Measurements from ENCODE around the gene STK11. TPM values are rescaled to one million over a fixed set of nuclear protein-coding genes. Genes with fewer than 3 reads are reported as not detected.

STK11 gene
- total RNA-seq, 1 experiment from 2014 or later, result 99.0 TPM

DNA sequence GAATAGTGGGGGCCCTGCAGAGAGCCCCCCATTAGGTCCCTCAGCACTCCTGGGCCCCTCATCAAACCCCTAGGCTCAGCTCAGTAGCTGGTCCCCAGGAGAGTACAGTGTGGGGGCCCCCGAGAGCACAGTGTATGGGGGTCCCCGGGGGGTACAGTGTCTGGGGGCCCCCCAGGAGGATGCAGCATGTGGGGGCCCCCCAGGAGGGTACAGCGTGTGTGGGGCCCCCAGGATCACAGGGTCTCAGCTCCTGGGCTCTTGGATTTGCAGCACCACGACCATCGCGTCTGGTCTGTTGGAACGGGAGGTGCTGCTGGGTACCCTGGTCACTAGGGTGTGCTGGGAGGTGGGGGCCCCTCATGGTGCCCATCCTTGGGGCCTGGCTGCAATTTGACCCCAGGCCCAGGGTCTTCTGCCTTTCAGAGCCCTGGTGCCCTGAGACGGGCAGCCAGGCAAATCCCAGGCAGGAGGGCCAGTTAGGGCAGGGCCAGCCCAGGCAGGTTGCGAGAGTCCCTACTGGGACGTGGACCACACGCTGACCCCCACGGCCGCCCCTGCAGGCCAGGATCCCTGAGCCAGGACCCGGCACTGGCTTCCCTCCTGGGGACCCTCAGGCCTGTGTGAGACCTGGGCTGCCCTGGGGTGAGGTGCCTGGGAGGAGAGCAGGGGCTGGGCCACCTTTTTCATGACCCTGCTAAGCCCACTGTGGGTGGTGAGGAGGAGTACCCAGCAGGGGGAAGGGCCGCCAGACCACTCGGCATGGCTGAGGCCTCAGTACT, 18.7 kb downstream of the STK11 start:
- no peaks in the 10 kb centered on the region for H3K27me3 ChIP-seq (ENCODE audit: control insufficient read depth, insufficient read depth, low read length)
- H3K36me3 ChIP-seq (replicated peaks; ENCODE audit: control insufficient read depth, insufficient read depth, low read length), result peaks cover 5% of the 10 kb centered on the region
- no peak for DNase-seq
- H3K4me3 ChIP-seq (ENCODE audit: insufficient read depth, low read depth, low read length), result no peak overlapping the region

- no peak overlapping the region for H3K4me3 ChIP-seq (ENCODE audit: insufficient read depth, low read depth, low read length)
- no peak for DNase-seq
- H3K36me3 ChIP-seq (replicated peaks; ENCODE audit: control insufficient read depth, insufficient read depth, low read length), result peaks cover 5% of the 10 kb centered on the region
- H3K27me3 ChIP-seq (ENCODE audit: control insufficient read depth, insufficient read depth, low read length), result no peaks in the 10 kb centered on the region
These were observed 19.3 kb downstream of the STK11 start for GRCh38 chr19:1224847-1225246.

GRCh38 chr19:1225440-1226226, 20.1 kb downstream of the STK11 start:
- DNase-seq, result no peak
- Histone ChIP-seq H3K27me3 (ENCODE audit: control insufficient read depth, insufficient read depth, low read length) (no peaks in the 10 kb centered on the region), H3K4me3 (ENCODE audit: insufficient read depth, low read depth, low read length) (no peak overlapping the region), H3K36me3 (replicated peaks; ENCODE audit: control insufficient read depth, insufficient read depth, low read length) (peaks cover 5% of the 10 kb centered on the region)

- no peak for DNase-seq
- H3K27me3 ChIP-seq (ENCODE audit: control insufficient read depth, insufficient read depth, low read length), result no peaks in the 10 kb centered on the region
- peaks cover 5% of the 10 kb centered on the region for H3K36me3 ChIP-seq (replicated peaks; ENCODE audit: control insufficient read depth, insufficient read depth, low read length)
- no peak overlapping the region for H3K4me3 ChIP-seq (ENCODE audit: insufficient read depth, low read depth, low read length)
These were observed 20.6 kb downstream of the STK11 start for GRCh38 chr19:1226227-1226518.

- peaks cover 6% of the 10 kb centered on the region for H3K36me3 ChIP-seq (replicated peaks; ENCODE audit: control insufficient read depth, insufficient read depth, low read length)
- no peaks in the 10 kb centered on the region for H3K27me3 ChIP-seq (ENCODE audit: control insufficient read depth, insufficient read depth, low read length)
- no peak overlapping the region for H3K4me3 ChIP-seq (ENCODE audit: insufficient read depth, low read depth, low read length)
- no peak for DNase-seq
These were observed 21.1 kb downstream of the STK11 start for GRCh38 chr19:1226522-1227303.

- no peak for DNase-seq
- no peak overlapping the region for H3K4me3 ChIP-seq (ENCODE audit: insufficient read depth, low read depth, low read length)
- peaks cover 6% of the 10 kb centered on the region for H3K36me3 ChIP-seq (replicated peaks; ENCODE audit: control insufficient read depth, insufficient read depth, low read length)
- no peaks in the 10 kb centered on the region for H3K27me3 ChIP-seq (ENCODE audit: control insufficient read depth, insufficient read depth, low read length)
These were observed 21.9 kb downstream of the STK11 start for GRCh38 chr19:1227304-1228054.

GRCh38 chr19:1228161-1228957, 22.8 kb downstream of the STK11 start:
- H3K4me3 ChIP-seq (ENCODE audit: insufficient read depth, low read depth, low read length), result no peak overlapping the region
- H3K36me3 ChIP-seq (replicated peaks; ENCODE audit: control insufficient read depth, insufficient read depth, low read length), result peaks cover 1% of the 10 kb centered on the region
- DNase-seq, result no peak
- H3K27me3 ChIP-seq (ENCODE audit: control insufficient read depth, insufficient read depth, low read length), result no peaks in the 10 kb centered on the region

GRCh38 chr19:1229056-1229923, 23.7 kb downstream of the STK11 start:
- DNase-seq, result no peak
- Histone ChIP-seq H3K4me3 (ENCODE audit: insufficient read depth, low read depth, low read length) (no peak overlapping the region), H3K36me3 (replicated peaks; ENCODE audit: control insufficient read depth, insufficient read depth, low read length) (peaks cover 1% of the 10 kb centered on the region), H3K27me3 (ENCODE audit: control insufficient read depth, insufficient read depth, low read length) (no peaks in the 10 kb centered on the region)

DNA sequence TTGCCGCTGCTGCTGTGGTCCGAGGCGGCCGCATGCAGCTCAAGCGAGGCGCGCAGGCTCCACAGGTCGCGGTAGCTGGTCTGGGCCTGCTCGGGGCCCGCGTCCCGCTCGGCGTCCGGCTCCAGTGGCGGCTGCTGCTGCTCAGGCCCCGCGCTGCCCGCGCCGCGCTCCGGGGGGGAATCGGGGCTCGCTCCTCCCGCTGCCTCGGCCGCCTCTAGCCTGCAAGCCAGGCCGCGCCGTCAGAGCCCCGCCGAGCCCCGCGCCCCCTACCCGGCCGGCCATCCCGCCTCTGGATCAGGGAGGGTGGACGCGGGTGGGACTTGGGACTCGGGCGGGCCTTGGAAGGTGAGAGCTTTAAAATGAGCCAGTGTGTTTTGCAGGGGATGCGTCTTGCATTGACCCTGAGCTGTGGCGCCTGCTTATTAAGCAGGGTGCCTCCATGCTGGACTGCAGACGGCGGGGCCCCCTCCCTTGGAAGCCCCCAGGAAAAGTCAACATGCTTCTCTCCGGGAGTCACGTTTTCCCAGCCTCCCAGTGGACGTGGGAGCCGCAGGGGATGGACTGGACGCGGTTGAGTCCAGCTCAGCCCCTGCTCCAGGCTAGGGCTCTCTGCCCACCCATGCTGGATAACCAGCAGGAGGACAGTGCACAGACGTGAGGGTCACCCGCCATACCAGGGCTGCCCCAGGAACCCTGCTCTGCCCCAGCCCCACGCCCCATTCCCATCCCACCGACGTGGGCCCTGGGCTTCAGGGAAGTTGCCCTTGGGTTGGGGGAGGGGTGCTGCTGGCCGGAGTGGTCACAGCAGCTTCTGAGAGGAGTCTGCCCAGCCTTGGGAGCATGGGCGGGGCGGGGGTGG, 24.6 kb downstream of the STK11 start:
- H3K36me3 ChIP-seq (replicated peaks; ENCODE audit: control insufficient read depth, insufficient read depth, low read length), result peaks cover 1% of the 10 kb centered on the region
- H3K4me3 ChIP-seq (ENCODE audit: insufficient read depth, low read depth, low read length), result no peak overlapping the region
- no peak for DNase-seq
- H3K27me3 ChIP-seq (ENCODE audit: control insufficient read depth, insufficient read depth, low read length), result no peaks in the 10 kb centered on the region

DNA sequence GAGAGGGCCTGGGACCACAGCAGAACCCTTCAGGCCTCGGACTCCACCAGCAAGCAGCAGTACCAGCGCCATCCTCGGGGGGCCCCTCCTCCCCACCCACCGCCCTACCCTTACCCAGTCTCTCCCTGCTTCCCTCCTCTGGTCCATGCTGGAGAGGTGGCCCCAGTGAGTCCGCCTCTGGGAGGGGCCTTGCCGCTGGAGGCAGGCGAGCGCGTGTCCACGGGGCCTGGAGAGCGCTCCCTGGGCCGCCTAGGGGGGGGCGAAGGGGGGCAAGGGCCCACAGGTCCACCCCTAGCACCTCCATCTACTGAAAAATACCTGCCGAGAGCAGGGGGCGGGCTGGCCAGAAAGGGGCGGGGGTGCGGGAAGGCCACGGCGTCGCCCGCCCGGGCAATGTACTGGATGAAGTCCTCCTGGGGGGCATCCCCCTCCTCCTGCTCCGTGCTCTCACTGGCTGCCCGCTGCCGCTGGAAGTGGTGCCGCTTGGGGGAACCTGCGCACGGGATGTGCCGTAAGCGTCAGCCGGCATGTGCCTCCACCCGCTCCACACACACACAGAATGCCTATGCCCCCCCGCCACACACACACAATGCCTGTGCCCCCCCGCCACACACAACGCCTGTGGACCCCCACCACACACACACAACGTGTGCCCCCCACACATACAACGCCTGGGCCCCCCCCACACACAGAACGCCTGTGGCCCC, 25.4 kb downstream of the STK11 start:
- peak; percentile 90 for DNase-seq
- Histone ChIP-seq H3K4me3 (ENCODE audit: insufficient read depth, low read depth, low read length) (no peak overlapping the region), H3K36me3 (replicated peaks; ENCODE audit: control insufficient read depth, insufficient read depth, low read length) (peaks cover 4% of the 10 kb centered on the region), H3K27me3 (ENCODE audit: control insufficient read depth, insufficient read depth, low read length) (no peaks in the 10 kb centered on the region)

DNA sequence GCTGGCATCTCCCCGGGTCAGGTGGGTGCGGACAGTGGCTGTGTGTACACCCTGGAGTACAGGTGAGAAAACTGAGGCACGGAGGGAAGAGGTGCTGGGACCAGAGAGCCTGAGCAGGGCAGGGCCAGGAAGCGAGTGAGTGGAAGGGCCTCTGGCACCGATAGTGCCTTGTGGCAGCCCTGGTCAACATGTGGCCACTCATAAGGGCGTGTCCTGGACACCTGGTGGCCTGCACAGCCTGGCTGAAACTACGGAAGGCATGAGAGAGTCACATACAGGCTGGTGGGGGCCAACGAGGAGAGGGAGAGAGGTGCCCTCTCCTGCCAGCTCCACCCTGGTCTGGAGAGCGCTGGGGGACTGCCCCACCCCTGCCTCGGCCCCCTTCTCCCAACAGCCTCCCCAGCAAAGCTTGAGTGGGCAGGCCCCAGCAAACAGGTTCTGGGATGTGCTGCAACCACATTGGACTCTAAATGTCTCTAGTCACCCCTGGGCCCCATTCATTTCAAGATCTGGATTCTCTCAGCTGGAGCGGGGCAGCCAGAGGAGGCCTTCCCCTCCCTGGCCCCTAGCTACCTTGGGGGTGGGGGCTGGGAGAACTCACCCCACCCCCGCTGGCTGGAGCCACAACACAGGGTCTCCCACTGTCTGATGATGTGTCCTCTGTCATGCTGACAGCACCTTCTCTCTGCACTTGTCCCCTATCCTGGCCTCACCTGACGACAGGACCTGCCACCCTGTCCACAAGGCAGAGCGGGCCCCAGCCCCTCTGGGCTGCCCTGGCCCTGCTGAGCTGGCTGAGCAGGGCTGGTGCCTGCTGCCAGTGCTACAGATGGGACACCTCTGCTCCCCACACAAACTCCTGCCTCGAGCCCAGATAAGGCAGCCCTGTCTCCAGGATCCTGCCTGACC, 26.4 kb downstream of the STK11 start:
- DNase-seq, result no peak
- H3K4me3 ChIP-seq (ENCODE audit: insufficient read depth, low read depth, low read length), result no peak overlapping the region
- peaks cover 4% of the 10 kb centered on the region for H3K36me3 ChIP-seq (replicated peaks; ENCODE audit: control insufficient read depth, insufficient read depth, low read length)
- H3K27me3 ChIP-seq (ENCODE audit: control insufficient read depth, insufficient read depth, low read length), result no peaks in the 10 kb centered on the region
